Psoas muscle (tissue), 8 donors: ENCODE data around the gene NUP210. TPM values are rescaled to one million over a fixed set of nuclear protein-coding genes. Genes with fewer than 3 reads are reported as not detected.

Source experiments
- ATAC-seq, 4 donors: fragments of 200-7000 bp; cut with Tn5 transposase; one replicate each; pipeline ENCODE4 v1.9.1; 2020; ENCODE audit warnings: moderate library complexity in 3 of 4, mild to moderate bottlenecking in 2 of 4
- DNase-seq, 2 donors: peaks; one replicate each; pipeline ENCODE4 v3.0.0-alpha.2; 2020
- H3K27ac ChIP-seq: fragments of 200-600 bp; one replicate; pipeline ENCODE4 v1.8.0; 2022
- H3K27me3 ChIP-seq, 3 donors: fragments of 200-600 bp in 1 of 3; one replicate each; pipeline versions ENCODE4 v1.6.1 to v1.8.0; 2013 to 2022; ENCODE audit warnings: low read length in 2 of 3, mild to moderate bottlenecking in 2 of 3, moderate library complexity in 1 of 3; ENCODE audit not compliant: insufficient read depth in 3 of 3
- H3K36me3 ChIP-seq, 2 donors: fragments of 200-600 bp in 1 of 2; one replicate each; pipeline versions ENCODE4 v1.6.1 to v1.8.0; 2013 to 2022; ENCODE audit warnings: low read depth in 1 of 2, mild to moderate bottlenecking in 1 of 2, moderate library complexity in 1 of 2; ENCODE audit not compliant: insufficient read depth in 1 of 2
- H3K4me1 ChIP-seq: fragments of 200-600 bp; one replicate; pipeline ENCODE4 v1.8.0; 2022
- H3K4me3 ChIP-seq: fragments of 200-600 bp; one replicate; pipeline ENCODE4 v1.8.0; 2022; ENCODE audit warnings: mild to moderate bottlenecking
- H3K9me3 ChIP-seq: fragments of 200-600 bp; one replicate; pipeline ENCODE4 v1.8.0; 2022
- CTCF ChIP-seq: fragments of 200-600 bp; IDR thresholded peaks from one replicate; pipeline ENCODE4 v1.8.0; 2022; ENCODE audit warnings: antibody characterized with exemption
- WGBS, 3 donors: extraction: QIAGEN DNeasy Blood & Tissue Kit; methylation state at CpG; one replicate each; pipeline versions ENCODE4 v1.1.6 to v1.1.7; 2013; 5-methylcytosine and 5-hydroxymethylcytosine counted together
- intact Hi-C, 2 donors: fragments of 100-400 bp; cut with DNase I; formaldehyde crosslinking; loops; one replicate each; pipeline versions ENCODE4 v1.11.0 to v1.14.2; 2022
- polyA plus RNA-seq, 3 donors: library from polyadenylated mRNA; stranded (reverse); fragments of 200-250 nt; gene quantifications; one replicate each; pipeline ENCODE4 v1.2.3, GENCODE V29; 2013
- total RNA-seq, 4 donors: library from RNA; stranded (reverse); fragmentation: NEBNext Ultra II Directional in 2 of 4; extraction: Animal tissue kit (Norgen Biotek cat#: 25700) in 2 of 4; gene quantifications; one replicate each; pipeline versions ENCODE4 v1.2.1 to v1.2.4, GENCODE V29; 2021 to 2023
- donor health status: healthy with polysubstance abuse.
- donor health status: DM: no; HTN: no; CAD: no; lungs with moderate emphysema.
- donor health status: Bipolar disorder and iron deficiency.
- donor health status: healthy.
- donor health status: DM: yes; HTN: yes; CAD: no.
- donor health status: DM: no; HTN: no; CAD: no.
- donor health status: DM: no; HTN: no; CAD: no.
- donor health status: DM: yes; HTN: yes; CAD: no.

The NUP210 gene
- total and polyA plus RNA-seq, 7 donors = 0.29 to 8.0 (median 2.1) TPM

GRCh38 chr3:13372126-13372525, 48.0 kb downstream of the NUP210 start:
- DNase-seq (no peak), ATAC-seq (no peak)
- 94 to 96% (median 95%) methylated on average over 4 of the region's 4 CpGs for WGBS, 3 donors
- H3K27me3 ChIP-seq = no peaks in the 10 kb centered on the region
- no peaks in the 10 kb centered on the region for H3K4me1 ChIP-seq
- no peak overlapping the region for H3K4me3 ChIP-seq
- H3K36me3 ChIP-seq = peaks cover 0 to 68% of the 10 kb centered on the region in 2 donors
- no peak for TF ChIP-seq CTCF
- intact Hi-C loops = no loop called here
- no peak overlapping the region for H3K27ac ChIP-seq
- H3K9me3 ChIP-seq = no peaks in the 10 kb centered on the region

- no peak for TF ChIP-seq CTCF
- ATAC-seq (no peak), DNase-seq (no peak)
- intact Hi-C loops = no loop called here
- WGBS, 3 donors = 90 to 91% (median 91%) methylated on average over 17 of the region's 17 CpGs
- no peaks in the 10 kb centered on the region for H3K9me3 ChIP-seq
- no peaks in the 10 kb centered on the region for H3K27me3 ChIP-seq
- H3K36me3 ChIP-seq = peaks cover 0 to 66% of the 10 kb centered on the region in 2 donors
- no peak overlapping the region for H3K4me3 ChIP-seq
- no peak overlapping the region for H3K27ac ChIP-seq
- H3K4me1 ChIP-seq = no peaks in the 10 kb centered on the region
These were observed 48.7 kb downstream of the NUP210 start for GRCh38 chr3:13371100-13372075.

GRCh38 chr3:13370609-13371008, 49.5 kb downstream of the NUP210 start:
- Histone ChIP-seq H3K27ac (no peak overlapping the region), H3K4me3 (no peak overlapping the region), H3K4me1 (no peaks in the 10 kb centered on the region), H3K27me3 (no peaks in the 10 kb centered on the region), H3K36me3 (peaks cover 0 to 65% of the 10 kb centered on the region in 2 donors), H3K9me3 (no peaks in the 10 kb centered on the region)
- no peak for TF ChIP-seq CTCF
- ATAC-seq = no peak
- no peak for DNase-seq
- 73 to 81% (median 74%) methylated on average over 10 of the region's 10 CpGs for WGBS, 3 donors
- intact Hi-C loops = no loop called here

- 54 to 62% (median 58%) methylated on average over 3 of the region's 3 CpGs for WGBS, 3 donors
- Histone ChIP-seq H3K9me3 (no peaks in the 10 kb centered on the region), H3K27ac (no peak overlapping the region), H3K27me3 (no peaks in the 10 kb centered on the region), H3K36me3 (peaks cover 0 to 65% of the 10 kb centered on the region in 2 donors), H3K4me3 (no peak overlapping the region), H3K4me1 (no peaks in the 10 kb centered on the region)
- DNase-seq (no peak), ATAC-seq (no peak)
- no peak for TF ChIP-seq CTCF
- intact Hi-C loops = no loop called here
These were observed 50.1 kb downstream of the NUP210 start for GRCh38 chr3:13370055-13370454.
